Inflammatory macrophage (primary cell): ENCODE results near the gene PARD6G.
"Not testable (repeated sequence)": the region's sequence is repeated elsewhere in the genome, so short reads cannot be mapped to it uniquely, and the experiment has no call there.

ENCODE experiments used
- DNase-seq, 2 donors: peaks; one replicate each; pipeline ENCODE4 v3.0.0-alpha.2; 2020 to 2022

Gene PARD6G

DNA sequence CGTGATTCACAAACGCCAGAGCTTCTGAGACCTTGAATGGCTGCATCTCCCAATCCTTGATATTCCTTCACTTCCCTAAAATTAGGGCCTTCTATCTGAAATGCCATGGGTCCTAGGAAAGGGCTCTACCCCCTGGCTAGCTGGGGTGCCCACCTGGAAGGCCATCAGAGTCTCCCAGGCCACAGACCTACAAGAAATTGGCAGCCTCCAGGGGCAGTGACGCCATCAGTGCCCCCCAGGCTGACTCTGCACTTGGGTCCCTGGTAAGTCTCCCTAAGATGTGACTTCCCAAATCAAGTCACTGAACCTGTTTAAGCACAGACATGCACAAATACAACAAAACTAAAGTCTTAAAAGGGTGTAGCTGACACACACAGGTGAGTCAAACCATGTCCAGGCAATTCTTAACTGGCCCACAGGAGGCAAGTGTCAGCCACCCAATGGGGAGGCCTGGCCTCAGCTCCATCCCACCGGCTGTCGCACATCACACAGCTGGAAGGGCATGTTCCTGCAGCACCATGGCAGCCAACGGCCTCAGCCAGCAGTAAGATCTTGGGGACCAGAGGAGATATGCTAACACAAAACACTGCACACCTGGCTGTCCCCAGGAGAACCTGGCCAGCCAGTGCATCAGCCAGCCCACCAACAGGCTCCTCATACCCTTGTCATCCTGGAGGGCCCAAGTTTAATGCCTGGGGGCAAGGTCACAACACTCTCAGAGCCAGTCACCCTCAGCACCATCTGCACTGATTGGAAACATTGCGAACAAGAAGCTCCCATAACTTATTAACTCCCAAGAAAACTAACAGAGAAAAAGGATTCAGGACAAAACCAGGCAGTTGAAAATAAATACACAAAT lies 5.2 kb downstream of the PARD6G start:
- no peak for DNase-seq

GRCh38 chr18:80239830-80240229 lies 7.5 kb downstream of the PARD6G start:
- DNase-seq, result no peak

GRCh38 chr18:80238651-80239260 lies 8.6 kb downstream of the PARD6G start:
- no peak for DNase-seq

DNA sequence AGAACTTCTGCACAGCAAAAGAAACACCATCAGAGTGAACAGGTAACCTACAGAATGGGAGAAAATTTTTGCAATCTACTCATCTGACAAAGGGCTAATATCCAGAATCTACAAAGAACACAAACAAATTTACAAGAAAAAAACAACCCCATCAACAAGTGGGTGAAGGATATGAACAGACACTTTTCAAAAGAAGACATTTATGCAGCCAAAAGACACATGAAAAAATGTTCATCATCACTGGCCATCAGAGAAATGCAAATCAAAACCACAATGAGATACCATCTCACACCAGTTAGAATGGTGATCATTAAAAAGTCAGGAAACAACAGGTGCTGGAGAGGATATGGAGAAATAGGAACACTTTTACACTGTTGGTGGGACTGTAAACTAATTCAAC lies 9.8 kb downstream of the PARD6G start:
- DNase-seq, result not testable (repeated sequence)

GRCh38 chr18:80234398-80234797 lies 12.9 kb downstream of the PARD6G start:
- DNase-seq, result no peak

DNA sequence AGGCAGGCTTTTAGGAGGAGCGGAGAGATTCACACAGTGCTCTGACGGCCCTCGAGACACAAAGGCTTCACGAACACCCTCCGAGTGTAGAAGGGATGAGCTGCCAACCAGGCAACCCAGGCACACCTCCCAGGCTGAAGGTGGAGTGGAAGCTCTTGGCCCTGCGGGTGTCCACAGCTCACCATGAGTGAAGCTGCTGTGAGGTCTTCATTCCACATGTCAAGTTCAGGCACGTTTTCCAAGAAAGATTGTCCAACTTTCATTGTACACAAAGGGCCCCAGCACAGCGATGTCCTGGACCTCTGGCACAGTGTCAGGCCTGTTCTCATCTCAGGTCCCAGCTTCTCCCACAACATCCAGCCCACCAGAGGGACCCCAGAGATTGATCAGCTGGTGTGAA lies 13.4 kb downstream of the PARD6G start:
- no peak for DNase-seq

DNA sequence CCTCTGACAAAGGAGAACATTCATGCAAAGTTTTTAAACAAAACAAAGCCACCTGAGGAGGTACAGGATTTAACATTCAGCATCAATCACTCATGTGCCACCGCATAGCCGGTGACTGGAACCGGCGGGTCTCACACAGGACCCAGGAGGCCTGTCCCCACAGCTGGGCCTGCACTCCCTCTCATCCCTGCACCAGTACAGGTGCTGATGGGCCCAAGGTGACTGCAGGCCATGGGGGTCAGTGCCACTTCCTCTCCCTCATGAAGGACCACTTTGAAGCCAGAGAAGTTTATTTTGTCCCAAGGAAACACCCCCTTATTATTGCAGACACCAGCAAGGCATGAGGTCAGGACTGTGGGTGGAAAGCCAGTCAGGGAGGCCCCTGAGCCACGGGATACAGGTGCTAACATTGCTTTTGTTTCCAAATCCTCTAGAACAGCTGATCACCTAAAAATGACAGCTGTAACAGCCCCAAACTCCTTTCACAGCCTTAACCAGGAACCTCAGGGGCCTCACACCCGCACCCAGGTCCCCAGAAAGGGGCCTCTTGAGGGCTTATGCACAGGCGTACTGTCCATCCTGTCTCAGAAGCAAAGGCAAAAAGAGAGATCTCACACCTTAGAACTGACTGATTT lies 14.0 kb downstream of the PARD6G start:
- DNase-seq, result no peak

DNA sequence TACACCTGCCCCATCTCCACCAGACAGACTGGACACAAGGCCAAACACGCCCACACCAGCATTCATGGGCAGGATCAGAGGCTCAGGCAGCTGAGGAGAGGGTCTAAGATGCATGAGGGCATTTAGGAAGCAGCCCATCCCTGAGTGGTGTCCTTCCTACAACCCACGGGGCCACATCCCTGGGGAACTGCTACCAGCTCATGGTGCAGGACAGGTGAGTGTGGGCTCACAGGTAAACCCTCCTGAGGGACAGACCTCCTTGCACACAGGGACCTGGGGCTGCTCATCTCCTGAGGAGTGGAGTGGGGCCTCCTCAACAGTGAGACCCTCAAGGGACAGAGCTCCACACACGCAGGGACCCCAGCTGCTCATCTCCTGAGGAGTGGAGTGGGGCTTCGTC lies 14.6 kb downstream of the PARD6G start:
- DNase-seq, result no peak

DNA sequence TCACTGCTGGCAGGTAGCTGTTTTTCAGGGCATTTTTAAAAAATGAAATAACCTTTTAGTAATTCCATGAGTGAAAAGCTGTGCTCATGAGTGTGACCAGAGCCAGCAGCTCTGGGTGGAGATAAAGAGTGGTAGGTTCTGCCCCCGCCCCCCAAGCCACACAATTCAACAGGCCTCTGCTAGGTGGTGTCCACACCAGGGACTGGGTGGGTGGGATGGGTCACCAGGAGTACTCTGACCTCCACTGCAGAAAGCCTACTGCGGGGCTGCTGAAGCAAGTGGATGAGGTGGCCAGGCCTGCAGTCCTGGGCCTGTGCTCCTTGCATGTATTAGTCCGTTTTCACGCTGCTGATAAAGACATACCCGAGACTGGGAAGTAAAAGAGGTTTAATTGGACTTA lies 15.3 kb downstream of the PARD6G start:
- DNase-seq, result no peak

GRCh38 chr18:80231616-80232015 lies 15.7 kb downstream of the PARD6G start:
- no peak for DNase-seq

DNA sequence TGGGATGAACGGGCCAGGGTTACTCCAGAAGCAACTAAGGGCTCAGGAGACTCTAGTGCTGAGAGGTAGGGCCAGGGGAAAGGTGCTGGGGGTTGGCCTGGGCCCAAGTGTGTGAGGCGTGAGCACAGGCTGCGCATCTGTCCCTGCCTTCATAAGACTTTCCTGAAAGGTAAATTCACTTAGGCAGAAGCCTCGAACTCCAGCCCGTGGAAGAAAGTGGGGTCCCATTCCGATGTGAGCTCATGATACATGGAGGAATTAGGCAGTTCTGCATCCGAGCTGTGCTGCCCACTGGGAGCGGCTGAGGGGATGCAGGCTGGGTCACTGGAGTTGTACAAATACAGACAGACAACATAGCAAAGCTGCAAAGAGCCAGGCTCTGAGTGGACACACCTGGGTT lies 16.2 kb downstream of the PARD6G start:
- DNase-seq, result no peak

DNA sequence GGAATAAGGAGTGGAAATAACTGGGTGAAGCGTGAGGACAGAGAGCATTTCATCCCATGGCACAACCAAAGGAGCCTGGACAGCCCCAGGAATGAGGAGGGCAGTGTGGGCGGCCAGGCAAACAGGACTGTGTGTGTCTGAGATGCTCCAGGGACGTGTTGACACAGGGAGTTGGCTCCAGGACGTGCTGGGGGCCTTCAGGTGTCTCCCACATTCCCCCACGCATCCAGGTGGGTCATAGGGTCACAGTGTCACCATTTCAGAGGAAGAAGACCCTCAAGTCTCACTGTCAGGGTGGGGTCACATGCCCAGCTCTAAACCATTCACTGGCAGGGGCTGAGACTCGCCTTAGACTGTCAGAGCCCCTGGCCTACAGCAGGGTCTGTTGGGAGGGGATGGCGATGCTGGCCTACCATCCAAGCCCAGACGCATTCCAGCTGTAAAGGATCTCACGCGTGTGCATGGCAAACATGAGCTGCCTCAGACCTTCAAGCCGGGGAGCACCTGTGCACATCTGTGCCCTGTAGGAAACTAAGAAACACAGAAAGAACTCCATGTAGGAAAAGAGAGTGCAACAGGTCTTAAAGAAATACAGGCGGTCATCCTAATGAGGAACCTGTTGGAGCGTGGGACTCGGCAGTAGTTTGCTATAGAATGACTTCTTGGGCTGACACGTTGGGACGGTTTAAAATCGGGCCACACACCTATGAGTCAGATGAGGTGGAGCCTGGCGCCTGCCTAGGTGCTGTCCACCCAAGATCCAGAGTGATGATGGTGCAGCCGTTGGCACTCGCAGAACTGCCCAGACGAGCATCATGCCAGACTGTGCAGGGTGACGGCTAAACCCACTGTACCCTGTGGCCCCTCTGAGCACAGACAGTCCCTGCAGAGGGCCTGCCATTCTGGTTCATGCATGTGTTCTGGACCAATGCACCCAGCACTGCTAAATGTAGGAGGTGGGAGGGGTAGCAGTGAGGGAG lies 17.3 kb downstream of the PARD6G start:
- DNase-seq, result no peak

- no peak for DNase-seq
Observed at GRCh38 chr18:80229363-80229762, 18.0 kb downstream of the PARD6G start.

DNA sequence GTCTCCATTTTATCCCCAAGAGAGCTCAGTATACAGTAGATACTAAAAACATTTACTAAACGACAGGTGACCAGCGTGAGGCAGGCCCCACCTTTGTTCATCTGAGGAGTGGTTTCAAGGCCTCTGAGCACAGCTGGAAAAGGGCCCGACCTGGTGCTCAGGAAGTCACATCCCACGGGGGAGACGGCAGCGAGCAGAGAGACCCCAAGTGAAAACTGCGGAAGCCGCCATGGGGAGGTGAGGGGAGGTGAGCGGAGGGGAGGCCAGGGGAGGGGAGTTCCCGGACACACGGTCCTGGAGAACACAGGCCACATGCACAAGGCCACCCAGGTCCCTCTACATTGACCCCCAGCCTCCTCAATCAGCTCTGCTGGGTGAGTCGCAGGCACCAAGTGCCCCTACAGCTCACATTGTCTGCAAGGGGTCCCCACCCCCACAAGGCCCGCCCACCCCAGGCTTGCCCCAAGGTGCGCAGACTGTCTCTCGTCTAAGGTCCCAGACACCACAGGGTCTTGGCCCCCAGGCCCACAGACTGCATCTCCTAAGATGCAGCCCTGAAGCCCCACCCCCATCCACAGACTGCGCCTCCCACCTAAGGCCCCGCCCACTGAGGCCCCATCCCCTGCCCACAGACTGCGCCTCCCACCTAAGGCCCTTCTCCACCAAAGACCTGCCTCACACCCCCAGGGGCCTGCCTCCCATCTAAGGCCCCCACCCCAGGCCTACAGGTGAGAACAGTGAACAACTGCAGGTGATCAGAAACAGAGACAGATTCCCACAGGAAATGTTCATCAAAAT lies 19.1 kb downstream of the PARD6G start:
- DNase-seq, result no peak

GRCh38 chr18:80227472-80227871 lies 19.8 kb downstream of the PARD6G start:
- DNase-seq, result no peak

GRCh38 chr18:80225685-80226084 lies 21.6 kb downstream of the PARD6G start:
- no peak for DNase-seq

DNA sequence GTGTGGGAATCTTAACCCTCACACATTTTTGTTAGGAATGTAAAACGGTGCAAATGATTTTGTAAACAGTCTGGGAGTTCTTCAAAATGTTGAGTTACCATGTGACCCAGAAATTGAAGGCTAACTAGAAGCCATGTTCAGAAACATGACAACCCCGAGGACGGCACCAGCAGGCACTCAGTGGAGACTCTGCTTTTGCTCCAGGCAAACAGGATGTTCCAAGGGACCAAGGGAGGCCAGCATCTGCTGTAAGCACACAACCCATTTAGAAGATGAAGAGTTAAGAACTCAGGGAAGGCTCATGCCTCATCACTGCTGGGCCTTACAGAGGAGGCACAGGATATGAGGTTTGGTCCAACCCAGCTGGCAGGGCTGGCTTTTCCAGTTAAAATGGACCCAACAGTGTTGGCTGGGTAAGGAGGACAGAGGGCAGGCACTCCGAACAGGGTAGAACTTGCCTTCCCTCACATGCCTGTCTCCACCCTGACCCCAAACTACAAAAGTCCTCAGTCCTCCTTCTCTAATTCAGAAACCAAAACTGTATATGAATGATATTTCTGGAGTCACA lies 23.6 kb downstream of the PARD6G start:
- no peak for DNase-seq

DNA sequence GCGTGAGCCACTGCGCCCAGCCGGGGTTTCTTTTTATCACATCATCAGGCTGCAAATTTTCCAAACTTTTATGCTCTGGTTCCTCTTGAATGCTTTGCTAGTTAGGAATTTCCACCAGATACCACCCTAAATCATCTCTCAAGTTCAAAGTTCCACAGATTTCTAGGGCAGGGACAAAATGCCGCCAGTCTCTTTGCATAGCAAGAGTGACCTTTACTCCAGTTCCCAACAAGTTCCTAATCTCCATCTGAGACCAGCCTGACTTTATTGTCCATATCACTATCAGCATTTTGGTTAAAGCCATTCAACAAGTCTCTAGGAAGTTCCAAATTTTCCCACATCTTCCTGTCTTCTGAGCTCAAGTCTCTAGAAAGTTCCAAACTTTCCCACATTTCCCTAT lies 27.8 kb downstream of the PARD6G start:
- not testable (repeated sequence) for DNase-seq

GRCh38 chr18:80218341-80219227 lies 28.7 kb downstream of the PARD6G start:
- DNase-seq, result no peak

DNA sequence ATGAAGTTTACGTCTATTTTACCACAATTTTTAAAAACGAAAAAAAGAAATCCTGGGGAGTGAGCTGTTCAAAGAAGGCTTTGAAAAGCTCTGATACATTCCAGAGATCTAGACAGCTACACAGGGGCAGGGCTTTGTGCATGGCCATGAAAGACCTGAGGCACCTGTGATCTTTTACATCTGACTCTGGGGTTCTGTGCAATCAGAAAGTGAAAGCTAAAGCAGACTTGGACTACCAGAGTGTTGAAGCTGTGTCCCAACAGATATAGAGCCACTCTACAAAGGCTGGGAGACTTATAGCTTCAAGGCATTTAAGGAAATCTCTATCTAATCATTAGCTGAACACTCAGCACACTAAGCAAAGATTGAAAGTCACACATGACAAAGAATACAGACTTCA lies 34.1 kb downstream of the PARD6G start:
- DNase-seq, result no peak
